ENCODE data around the gene ARHGAP4.

DNA sequence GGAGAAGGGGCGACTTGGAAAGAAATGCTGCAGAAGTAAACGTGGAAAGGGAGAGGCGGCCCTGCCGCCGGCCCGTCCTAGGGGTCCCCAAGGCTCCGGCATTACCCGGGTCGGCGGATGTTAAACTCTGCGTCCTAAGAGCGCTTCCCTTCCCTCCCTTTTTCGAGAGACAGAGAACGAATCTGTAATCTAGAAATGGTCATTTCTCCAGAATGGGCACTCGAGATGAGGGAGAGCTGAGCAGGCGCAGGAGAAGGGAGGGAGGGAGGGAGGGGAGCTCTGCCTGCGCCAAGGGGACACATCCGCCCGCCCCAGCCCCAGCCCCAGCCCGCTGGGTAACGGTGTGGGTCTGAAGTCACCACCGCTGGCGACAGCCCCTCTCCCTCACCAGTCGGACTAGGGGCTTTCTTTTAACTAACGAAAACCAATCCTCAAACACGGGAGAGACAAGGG lies 43.9 kb upstream of the ARHGAP4 start:
- TF ChIP-seq EZH2 (IDR thresholded peaks at IDR 0.05) (no peak), POLR2A (IDR thresholded peaks at IDR 0.05; ENCODE audit: borderline replicate concordance, extremely low read depth, insufficient read depth, insufficient read length) (no peak), ZFX (IDR thresholded peaks at IDR 0.05) (no peak), YY1 (IDR thresholded peaks at IDR 0.05; ENCODE audit: extremely low read depth, insufficient replicate concordance, low read depth, low read length) (no peak), SP1 (IDR thresholded peaks at IDR 0.05; ENCODE audit: low read depth) (no peak), EZH2phosphoT487 (IDR thresholded peaks at IDR 0.05; ENCODE audit: borderline replicate concordance) (no peak), POLR2AphosphoS5 (IDR thresholded peaks at IDR 0.05; ENCODE audit: low read depth, low read length) (no peak), ZNF274 (IDR thresholded peaks at IDR 0.05; ENCODE audit: low read depth, low read length) (no peak), SIN3A (IDR thresholded peaks at IDR 0.05; ENCODE audit: low read depth) (no peak), EGR1 (IDR thresholded peaks at IDR 0.05; ENCODE audit: low read depth) (no peak)
- TF ChIP-seq, protein P1, sequence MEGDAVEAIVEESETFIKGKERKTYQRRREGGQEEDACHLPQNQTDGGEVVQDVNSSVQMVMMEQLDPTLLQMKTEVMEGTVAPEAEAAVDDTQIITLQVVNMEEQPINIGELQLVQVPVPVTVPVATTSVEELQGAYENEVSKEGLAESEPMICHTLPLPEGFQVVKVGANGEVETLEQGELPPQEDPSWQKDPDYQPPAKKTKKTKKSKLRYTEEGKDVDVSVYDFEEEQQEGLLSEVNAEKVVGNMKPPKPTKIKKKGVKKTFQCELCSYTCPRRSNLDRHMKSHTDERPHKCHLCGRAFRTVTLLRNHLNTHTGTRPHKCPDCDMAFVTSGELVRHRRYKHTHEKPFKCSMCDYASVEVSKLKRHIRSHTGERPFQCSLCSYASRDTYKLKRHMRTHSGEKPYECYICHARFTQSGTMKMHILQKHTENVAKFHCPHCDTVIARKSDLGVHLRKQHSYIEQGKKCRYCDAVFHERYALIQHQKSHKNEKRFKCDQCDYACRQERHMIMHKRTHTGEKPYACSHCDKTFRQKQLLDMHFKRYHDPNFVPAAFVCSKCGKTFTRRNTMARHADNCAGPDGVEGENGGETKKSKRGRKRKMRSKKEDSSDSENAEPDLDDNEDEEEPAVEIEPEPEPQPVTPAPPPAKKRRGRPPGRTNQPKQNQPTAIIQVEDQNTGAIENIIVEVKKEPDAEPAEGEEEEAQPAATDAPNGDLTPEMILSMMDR (IDR thresholded peaks at IDR 0.05 in 2 of 3, conservative IDR thresholded peaks at IDR 0.05 in 1 of 3; ENCODE audit: borderline replicate concordance in 1 of 3, insufficient read depth in 1 of 3, low read depth in 2 of 3, low read length in 2 of 3) = no peak
- TF ChIP-seq, protein P2, sequence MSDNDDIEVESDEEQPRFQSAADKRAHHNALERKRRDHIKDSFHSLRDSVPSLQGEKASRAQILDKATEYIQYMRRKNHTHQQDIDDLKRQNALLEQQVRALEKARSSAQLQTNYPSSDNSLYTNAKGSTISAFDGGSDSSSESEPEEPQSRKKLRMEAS (IDR thresholded peaks at IDR 0.05) = no peak
- TF ChIP-seq, protein P3, sequence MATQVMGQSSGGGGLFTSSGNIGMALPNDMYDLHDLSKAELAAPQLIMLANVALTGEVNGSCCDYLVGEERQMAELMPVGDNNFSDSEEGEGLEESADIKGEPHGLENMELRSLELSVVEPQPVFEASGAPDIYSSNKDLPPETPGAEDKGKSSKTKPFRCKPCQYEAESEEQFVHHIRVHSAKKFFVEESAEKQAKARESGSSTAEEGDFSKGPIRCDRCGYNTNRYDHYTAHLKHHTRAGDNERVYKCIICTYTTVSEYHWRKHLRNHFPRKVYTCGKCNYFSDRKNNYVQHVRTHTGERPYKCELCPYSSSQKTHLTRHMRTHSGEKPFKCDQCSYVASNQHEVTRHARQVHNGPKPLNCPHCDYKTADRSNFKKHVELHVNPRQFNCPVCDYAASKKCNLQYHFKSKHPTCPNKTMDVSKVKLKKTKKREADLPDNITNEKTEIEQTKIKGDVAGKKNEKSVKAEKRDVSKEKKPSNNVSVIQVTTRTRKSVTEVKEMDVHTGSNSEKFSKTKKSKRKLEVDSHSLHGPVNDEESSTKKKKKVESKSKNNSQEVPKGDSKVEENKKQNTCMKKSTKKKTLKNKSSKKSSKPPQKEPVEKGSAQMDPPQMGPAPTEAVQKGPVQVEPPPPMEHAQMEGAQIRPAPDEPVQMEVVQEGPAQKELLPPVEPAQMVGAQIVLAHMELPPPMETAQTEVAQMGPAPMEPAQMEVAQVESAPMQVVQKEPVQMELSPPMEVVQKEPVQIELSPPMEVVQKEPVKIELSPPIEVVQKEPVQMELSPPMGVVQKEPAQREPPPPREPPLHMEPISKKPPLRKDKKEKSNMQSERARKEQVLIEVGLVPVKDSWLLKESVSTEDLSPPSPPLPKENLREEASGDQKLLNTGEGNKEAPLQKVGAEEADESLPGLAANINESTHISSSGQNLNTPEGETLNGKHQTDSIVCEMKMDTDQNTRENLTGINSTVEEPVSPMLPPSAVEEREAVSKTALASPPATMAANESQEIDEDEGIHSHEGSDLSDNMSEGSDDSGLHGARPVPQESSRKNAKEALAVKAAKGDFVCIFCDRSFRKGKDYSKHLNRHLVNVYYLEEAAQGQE (IDR thresholded peaks at IDR 0.05; ENCODE audit: low read depth) = no peak
- TF ChIP-seq, protein P4, sequence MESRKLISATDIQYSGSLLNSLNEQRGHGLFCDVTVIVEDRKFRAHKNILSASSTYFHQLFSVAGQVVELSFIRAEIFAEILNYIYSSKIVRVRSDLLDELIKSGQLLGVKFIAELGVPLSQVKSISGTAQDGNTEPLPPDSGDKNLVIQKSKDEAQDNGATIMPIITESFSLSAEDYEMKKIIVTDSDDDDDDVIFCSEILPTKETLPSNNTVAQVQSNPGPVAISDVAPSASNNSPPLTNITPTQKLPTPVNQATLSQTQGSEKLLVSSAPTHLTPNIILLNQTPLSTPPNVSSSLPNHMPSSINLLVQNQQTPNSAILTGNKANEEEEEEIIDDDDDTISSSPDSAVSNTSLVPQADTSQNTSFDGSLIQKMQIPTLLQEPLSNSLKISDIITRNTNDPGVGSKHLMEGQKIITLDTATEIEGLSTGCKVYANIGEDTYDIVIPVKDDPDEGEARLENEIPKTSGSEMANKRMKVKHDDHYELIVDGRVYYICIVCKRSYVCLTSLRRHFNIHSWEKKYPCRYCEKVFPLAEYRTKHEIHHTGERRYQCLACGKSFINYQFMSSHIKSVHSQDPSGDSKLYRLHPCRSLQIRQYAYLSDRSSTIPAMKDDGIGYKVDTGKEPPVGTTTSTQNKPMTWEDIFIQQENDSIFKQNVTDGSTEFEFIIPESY (IDR thresholded peaks at IDR 0.05; ENCODE audit: extremely low read depth, insufficient replicate concordance, low read length) = no peak
